Mesenchymal stem cell (in vitro differentiated cells and primary cell): ENCODE measurements around the gene PLIN5.

Experiments
- DNase-seq: peaks from one replicate; pipeline ENCODE4 v3.0.0-alpha.2; 2013
- H2AFZ ChIP-seq: one replicate; pipeline ENCODE4 v1.6.1; 2013; ENCODE audit warnings: low read depth, mild to moderate bottlenecking, control low read depth, inconsistent platforms, low read length, moderate library complexity
- H2AK5ac ChIP-seq: 2 replicates; pipeline ENCODE4 v1.6.1; 2013; ENCODE audit warnings: low read length, moderate library complexity, mild to moderate bottlenecking, inconsistent platforms; ENCODE audit not compliant: severe bottlenecking
- H2BK120ac ChIP-seq: one replicate; pipeline ENCODE4 v1.6.1; 2013; ENCODE audit warnings: low read depth, mild to moderate bottlenecking, inconsistent platforms, low read length, moderate library complexity
- H2BK12ac ChIP-seq, 2 experiments: one replicate each; pipeline ENCODE4 v1.6.1; 2013; ENCODE audit warnings: inconsistent platforms in 2 of 2, low read length in 2 of 2, mild to moderate bottlenecking in 2 of 2, moderate library complexity in 2 of 2, control low read depth in 1 of 2
- H2BK15ac ChIP-seq: one replicate; pipeline ENCODE4 v1.6.1; 2013; ENCODE audit warnings: mild to moderate bottlenecking, low read depth, inconsistent platforms; ENCODE audit not compliant: poor library complexity, severe bottlenecking
- H2BK5ac ChIP-seq: 2 replicates; pipeline ENCODE4 v1.6.1; 2013; ENCODE audit warnings: low read depth, mild to moderate bottlenecking, low read length, control low read depth, inconsistent platforms; ENCODE audit not compliant: poor library complexity, severe bottlenecking
- H3K14ac ChIP-seq, 2 experiments: one replicate each; pipeline ENCODE4 v1.6.1; 2013; ENCODE audit warnings: inconsistent platforms in 2 of 2, low read length in 2 of 2, control low read depth in 1 of 2, mild to moderate bottlenecking in 1 of 2, moderate library complexity in 1 of 2
- H3K18ac ChIP-seq, 2 experiments: one replicate each; pipeline ENCODE4 v1.6.1; 2013; ENCODE audit warnings: inconsistent platforms in 2 of 2, low read length in 2 of 2, control low read depth in 1 of 2, low read depth in 1 of 2, mild to moderate bottlenecking in 1 of 2
- H3K23ac ChIP-seq, 2 experiments: one replicate each; pipeline ENCODE4 v1.6.1; 2013; ENCODE audit warnings: inconsistent platforms in 2 of 2, low read length in 2 of 2, mild to moderate bottlenecking in 2 of 2, moderate library complexity in 2 of 2, control low read depth in 1 of 2
- H3K27ac ChIP-seq: 2 replicates; pipeline ENCODE4 v1.5.1; 2013; ENCODE audit warnings: mild to moderate bottlenecking, moderate library complexity, low read length, control low read depth, inconsistent platforms; ENCODE audit not compliant: poor library complexity, severe bottlenecking
- H3K27me3 ChIP-seq, 2 experiments: 2 replicates each; pipeline versions ENCODE4 v1.6.1 to v1.7.0; 2013; ENCODE audit warnings: low read length in 2 of 2, mild to moderate bottlenecking in 2 of 2, moderate library complexity in 2 of 2, control low read depth in 1 of 2, inconsistent platforms in 1 of 2; ENCODE audit not compliant: control insufficient read depth in 1 of 2, insufficient read depth in 1 of 2
- H3K36me3 ChIP-seq, 2 experiments: 2 replicates each; pipeline versions ENCODE4 v1.6.1 to v1.7.0; 2013; ENCODE audit warnings: low read length in 2 of 2, control low read depth in 1 of 2, inconsistent platforms in 1 of 2, low read depth in 1 of 2, mild to moderate bottlenecking in 1 of 2; ENCODE audit not compliant: insufficient read depth in 2 of 2, control insufficient read depth in 1 of 2
- H3K4ac ChIP-seq, 2 experiments: one replicate each; pipeline ENCODE4 v1.6.1; 2013; ENCODE audit warnings: inconsistent platforms in 2 of 2, low read length in 2 of 2, mild to moderate bottlenecking in 2 of 2, moderate library complexity in 2 of 2, control low read depth in 1 of 2, low read depth in 1 of 2
- H3K4me1 ChIP-seq: 2 replicates; pipeline ENCODE4 v1.6.1; 2013; ENCODE audit warnings: low read depth, low read length, control low read depth; ENCODE audit not compliant: control insufficient read depth, insufficient read depth
- H3K4me2 ChIP-seq: 2 replicates; pipeline ENCODE4 v1.6.1; 2013; ENCODE audit warnings: low read length, mild to moderate bottlenecking, inconsistent platforms; ENCODE audit not compliant: poor library complexity, severe bottlenecking
- H3K4me3 ChIP-seq, 2 experiments: 2 replicates each; pipeline versions ENCODE4 v1.5.1 to v1.7.0; 2013; ENCODE audit warnings: low read length in 2 of 2, mild to moderate bottlenecking in 2 of 2, control low read depth in 1 of 2, low read depth in 1 of 2; ENCODE audit not compliant: insufficient read depth in 1 of 2
- H3K79me1 ChIP-seq: replicated peaks from 2 replicates; pipeline ENCODE4 v1.6.1; 2013; ENCODE audit warnings: mild to moderate bottlenecking, control low read depth, low read length, inconsistent platforms; ENCODE audit not compliant: poor library complexity, severe bottlenecking
- H3K9ac ChIP-seq: 2 replicates; pipeline ENCODE4 v1.7.0; 2013; ENCODE audit warnings: mild to moderate bottlenecking, low read length, moderate library complexity
- H3K9me3 ChIP-seq: 2 replicates; pipeline ENCODE4 v1.7.0; 2013; ENCODE audit warnings: mild to moderate bottlenecking, low read length; ENCODE audit not compliant: control insufficient read depth
- H4K8ac ChIP-seq: one replicate; pipeline ENCODE4 v1.6.1; 2013; ENCODE audit warnings: inconsistent platforms, mild to moderate bottlenecking, low read length, moderate library complexity
- H4K91ac ChIP-seq: one replicate; pipeline ENCODE4 v1.6.1; 2013; ENCODE audit warnings: mild to moderate bottlenecking, low read length, inconsistent platforms
- WGBS: methylation state at CpG from one replicate; pipeline ENCODE4 v1.1.7; 2013; ENCODE audit warnings: mixed read lengths; 5-methylcytosine and 5-hydroxymethylcytosine counted together

Gene PLIN5

DNA sequence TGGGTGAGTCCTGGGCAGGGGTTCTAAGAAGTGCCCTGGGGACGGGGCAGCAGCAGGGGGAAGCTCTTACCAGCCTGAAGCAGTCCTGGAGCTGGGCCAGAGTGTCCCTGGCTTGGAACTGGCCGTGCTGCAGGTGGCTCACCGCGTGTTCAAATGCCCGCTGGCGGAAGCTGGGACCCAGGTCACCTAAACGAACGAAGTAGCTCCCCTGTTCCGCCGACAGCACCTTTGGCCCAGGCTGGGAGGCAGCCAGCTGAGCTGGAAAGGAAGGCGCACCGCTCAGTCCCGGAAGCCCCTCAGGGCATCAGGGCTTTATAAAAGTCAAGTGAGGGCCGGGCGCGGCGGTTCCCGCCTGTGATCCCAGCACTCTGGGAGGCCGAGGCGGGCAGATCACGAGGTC lies 26.3 kb downstream of the PLIN5 start:
- Histone ChIP-seq H3K27ac (no peak overlapping the region), H3K79me1 (peaks cover 2% of the 10 kb centered on the region), H2AK5ac (no peak overlapping the region), H3K4me2 (no peak overlapping the region), H3K9me3 (no peaks in the 10 kb centered on the region), H2BK15ac (no peak overlapping the region), H3K14ac (no peak overlapping the region), H2BK120ac (no peak overlapping the region), H2AFZ (no peak overlapping the region), H3K4me1 (peaks cover 10% of the 10 kb centered on the region), H2BK5ac (no peak overlapping the region), H3K4me3 (no peak overlapping the region), H4K8ac (no peak overlapping the region), H3K4ac (no peak overlapping the region), H3K27me3 (no peaks in the 10 kb centered on the region), H2BK12ac (no peak overlapping the region), H3K9ac (no peak overlapping the region), H3K36me3 (peaks cover 21 to 47% of the 10 kb centered on the region in 2 experiments), H3K23ac (no peak overlapping the region), H3K18ac (no peak overlapping the region), H4K91ac (no peak overlapping the region)
- WGBS, result 97% methylated on average over 18 of the region's 21 CpGs
- DNase-seq, result no peak

DNA sequence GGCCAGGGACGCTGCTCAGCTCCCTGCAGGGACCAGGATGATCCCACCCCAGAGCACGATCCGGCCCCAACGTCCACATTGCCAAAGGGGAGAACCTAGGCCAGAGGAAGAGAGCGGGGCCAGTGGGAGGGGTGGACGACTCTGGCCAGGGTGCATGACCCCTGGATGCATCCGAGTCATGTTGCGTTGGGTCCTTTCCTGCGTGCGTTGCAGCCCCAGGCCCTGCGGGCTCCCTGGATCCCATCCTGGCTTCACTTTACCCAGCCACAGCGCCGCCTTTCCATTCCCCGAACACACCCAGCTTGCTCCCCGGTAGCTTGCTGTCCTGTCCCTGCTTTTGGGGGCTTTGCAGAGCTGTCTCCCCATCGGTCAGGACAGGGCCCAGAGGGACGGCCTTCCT lies 27.2 kb downstream of the PLIN5 start:
- Histone ChIP-seq H3K14ac (no peak overlapping the region), H2AK5ac (no peak overlapping the region), H3K79me1 (peaks cover 2% of the 10 kb centered on the region), H3K18ac (no peak overlapping the region), H4K91ac (no peak overlapping the region), H3K9ac (no peak overlapping the region), H3K4me1 (peaks cover 10% of the 10 kb centered on the region), H3K4ac (no peak overlapping the region), H2BK5ac (no peak overlapping the region), H4K8ac (no peak overlapping the region), H3K4me2 (no peak overlapping the region), H3K36me3 (peaks cover 23 to 56% of the 10 kb centered on the region in 2 experiments), H2AFZ (no peak overlapping the region), H3K9me3 (no peaks in the 10 kb centered on the region), H3K27ac (no peak overlapping the region), H2BK120ac (no peak overlapping the region), H2BK15ac (no peak overlapping the region), H3K27me3 (no peaks in the 10 kb centered on the region), H2BK12ac (no peak overlapping the region), H3K4me3 (no peak overlapping the region), H3K23ac (no peak overlapping the region)
- 87% methylated on average over 17 of the region's 17 CpGs for WGBS
- no peak for DNase-seq

DNA sequence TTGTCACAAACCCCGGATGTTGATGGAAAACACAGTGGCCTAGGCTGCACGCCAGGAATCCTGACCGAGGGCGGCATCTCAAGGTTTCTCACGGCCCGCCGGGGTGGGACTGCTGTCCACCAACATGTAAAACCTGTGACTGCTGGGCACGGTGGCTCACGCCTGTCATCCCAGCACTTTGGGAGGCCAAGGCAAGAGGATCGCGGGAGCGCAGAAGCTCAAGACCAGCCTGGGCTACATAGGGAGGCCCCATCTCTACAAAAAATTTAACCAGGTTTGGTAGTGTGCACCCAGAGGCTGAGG lies 27.9 kb downstream of the PLIN5 start:
- Histone ChIP-seq H4K8ac (no peak overlapping the region), H3K9ac (no peak overlapping the region), H3K23ac (no peak overlapping the region), H3K18ac (no peak overlapping the region), H2BK12ac (no peak overlapping the region), H3K36me3 (peaks cover 30 to 63% of the 10 kb centered on the region in 2 experiments), H3K9me3 (no peaks in the 10 kb centered on the region), H3K4me1 (peaks cover 10% of the 10 kb centered on the region), H2AFZ (no peak overlapping the region), H2BK120ac (no peak overlapping the region), H3K27me3 (no peaks in the 10 kb centered on the region), H4K91ac (no peak overlapping the region), H3K4me3 (no peak overlapping the region), H2BK15ac (peak overlapping the region; percentile 41), H3K14ac (no peak overlapping the region), H3K4me2 (no peak overlapping the region), H3K27ac (no peak overlapping the region), H3K4ac (no peak overlapping the region), H3K79me1 (peaks cover 2% of the 10 kb centered on the region), H2BK5ac (no peak overlapping the region), H2AK5ac (no peak overlapping the region)
- DNase-seq, result no peak
- WGBS, result 98% methylated on average over 12 of the region's 12 CpGs

DNA sequence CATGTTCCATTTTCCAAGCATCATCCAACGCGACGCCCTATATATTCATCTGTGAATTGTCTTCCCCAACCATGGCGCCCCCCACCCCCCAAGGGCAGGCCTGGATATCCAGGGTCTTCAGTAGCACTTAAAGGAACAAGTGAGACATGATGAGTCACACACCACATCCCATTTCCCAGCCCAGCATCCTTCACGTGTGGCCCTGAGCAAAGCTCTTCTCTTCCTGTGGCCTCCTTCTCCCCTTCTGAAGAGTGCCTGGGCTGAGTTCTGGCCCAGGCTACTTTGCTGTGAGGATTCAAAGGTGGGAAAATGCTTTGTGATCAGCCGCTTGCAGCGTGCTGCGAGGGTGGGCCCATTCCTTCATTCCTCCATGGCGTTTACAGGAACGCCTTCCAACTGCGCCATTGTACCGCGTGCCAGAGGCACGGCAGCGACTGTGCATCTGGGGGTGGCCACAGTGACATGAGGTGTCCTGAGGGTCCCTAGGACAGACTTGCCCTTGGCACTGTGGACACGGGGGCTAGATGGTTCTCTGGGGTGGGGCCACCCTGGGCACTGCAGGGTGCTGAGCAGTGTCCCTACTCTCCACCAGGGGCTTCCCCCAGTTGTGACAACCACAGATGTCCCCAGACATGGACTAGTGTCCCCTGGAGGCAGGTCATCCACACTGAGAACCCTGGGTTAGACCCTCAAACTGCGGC lies 28.4 kb downstream of the PLIN5 start:
- Histone ChIP-seq H3K27ac (no peak overlapping the region), H3K4me2 (no peak overlapping the region), H3K9me3 (no peaks in the 10 kb centered on the region), H3K23ac (no peak overlapping the region), H3K79me1 (peaks cover 2% of the 10 kb centered on the region), H3K27me3 (no peaks in the 10 kb centered on the region), H2BK120ac (no peak overlapping the region), H3K14ac (peak overlapping the region in 1 of 2 experiments; percentile 61), H3K4me1 (peaks cover 10% of the 10 kb centered on the region), H3K9ac (no peak overlapping the region), H4K8ac (peak overlapping the region; percentile 59), H2BK15ac (no peak overlapping the region), H2BK5ac (no peak overlapping the region), H3K18ac (peak overlapping the region; percentile 34 to 71), H2AFZ (no peak overlapping the region), H3K36me3 (peaks cover 35 to 68% of the 10 kb centered on the region in 2 experiments), H2BK12ac (peak overlapping the region in 1 of 2 experiments; percentile 37), H3K4me3 (no peak overlapping the region), H4K91ac (peak overlapping the region; percentile 76), H3K4ac (peak overlapping the region in 1 of 2 experiments; percentile 6), H2AK5ac (peak overlapping the region; percentile 44)
- peak; percentile 79 for DNase-seq
- 84% methylated on average over 17 of the region's 17 CpGs for WGBS
